AG09309 (cell line): ENCODE data around the gene PTPRT.

Source experiments
- DNase-seq: peaks from one replicate; pipeline ENCODE4 v3.0.0-alpha.2; 2010; ENCODE audit warnings: low read depth
- H3K4me3 ChIP-seq: 2 replicates; pipeline ENCODE4 v1.5.1; 2011; ENCODE audit warnings: mild to moderate bottlenecking, low read depth, low read length, moderate library complexity; ENCODE audit not compliant: control insufficient read depth
- TF ChIP-seq, protein P1 (sequence below): IDR thresholded peaks from 2 replicates; pipeline ENCODE4 v1.5.1; 2011; ENCODE audit warnings: mild to moderate bottlenecking, low read depth, low read length, inconsistent platforms; ENCODE audit not compliant: insufficient read depth, control insufficient read depth; ENCODE audit errors: missing control alignments

The PTPRT gene

GRCh38 chr20:43003318-43003944 lies 186.3 kb downstream of the PTPRT start:
- TF ChIP-seq, protein P1, sequence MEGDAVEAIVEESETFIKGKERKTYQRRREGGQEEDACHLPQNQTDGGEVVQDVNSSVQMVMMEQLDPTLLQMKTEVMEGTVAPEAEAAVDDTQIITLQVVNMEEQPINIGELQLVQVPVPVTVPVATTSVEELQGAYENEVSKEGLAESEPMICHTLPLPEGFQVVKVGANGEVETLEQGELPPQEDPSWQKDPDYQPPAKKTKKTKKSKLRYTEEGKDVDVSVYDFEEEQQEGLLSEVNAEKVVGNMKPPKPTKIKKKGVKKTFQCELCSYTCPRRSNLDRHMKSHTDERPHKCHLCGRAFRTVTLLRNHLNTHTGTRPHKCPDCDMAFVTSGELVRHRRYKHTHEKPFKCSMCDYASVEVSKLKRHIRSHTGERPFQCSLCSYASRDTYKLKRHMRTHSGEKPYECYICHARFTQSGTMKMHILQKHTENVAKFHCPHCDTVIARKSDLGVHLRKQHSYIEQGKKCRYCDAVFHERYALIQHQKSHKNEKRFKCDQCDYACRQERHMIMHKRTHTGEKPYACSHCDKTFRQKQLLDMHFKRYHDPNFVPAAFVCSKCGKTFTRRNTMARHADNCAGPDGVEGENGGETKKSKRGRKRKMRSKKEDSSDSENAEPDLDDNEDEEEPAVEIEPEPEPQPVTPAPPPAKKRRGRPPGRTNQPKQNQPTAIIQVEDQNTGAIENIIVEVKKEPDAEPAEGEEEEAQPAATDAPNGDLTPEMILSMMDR = no peak
- no peak for DNase-seq
- H3K4me3 ChIP-seq = no peak overlapping the region

GRCh38 chr20:42996141-42996540 lies 193.6 kb downstream of the PTPRT start:
- TF ChIP-seq, protein P1 = no peak
- H3K4me3 ChIP-seq = no peak overlapping the region
- no peak for DNase-seq

DNA sequence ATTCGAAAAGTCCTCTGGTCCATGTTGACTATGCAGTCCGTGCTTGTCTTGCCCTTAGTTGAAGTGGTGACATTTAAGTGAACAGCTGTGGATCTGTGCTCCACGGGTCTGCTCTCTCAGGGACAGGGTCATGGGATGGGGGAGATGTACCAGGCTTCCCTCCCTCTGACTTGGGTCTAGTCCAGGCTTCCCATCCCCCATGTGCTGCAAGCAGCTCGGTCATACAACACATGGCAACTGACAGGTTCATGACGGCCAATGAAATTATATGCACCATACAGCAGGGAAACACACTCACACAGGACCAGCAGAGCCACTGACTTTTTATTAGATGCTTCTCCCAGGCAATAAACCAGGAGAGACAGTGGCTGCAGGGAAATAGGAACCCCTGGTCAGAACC lies 201.4 kb downstream of the PTPRT start:
- TF ChIP-seq, protein P1 = no peak
- no peak for DNase-seq
- no peak overlapping the region for H3K4me3 ChIP-seq

DNA sequence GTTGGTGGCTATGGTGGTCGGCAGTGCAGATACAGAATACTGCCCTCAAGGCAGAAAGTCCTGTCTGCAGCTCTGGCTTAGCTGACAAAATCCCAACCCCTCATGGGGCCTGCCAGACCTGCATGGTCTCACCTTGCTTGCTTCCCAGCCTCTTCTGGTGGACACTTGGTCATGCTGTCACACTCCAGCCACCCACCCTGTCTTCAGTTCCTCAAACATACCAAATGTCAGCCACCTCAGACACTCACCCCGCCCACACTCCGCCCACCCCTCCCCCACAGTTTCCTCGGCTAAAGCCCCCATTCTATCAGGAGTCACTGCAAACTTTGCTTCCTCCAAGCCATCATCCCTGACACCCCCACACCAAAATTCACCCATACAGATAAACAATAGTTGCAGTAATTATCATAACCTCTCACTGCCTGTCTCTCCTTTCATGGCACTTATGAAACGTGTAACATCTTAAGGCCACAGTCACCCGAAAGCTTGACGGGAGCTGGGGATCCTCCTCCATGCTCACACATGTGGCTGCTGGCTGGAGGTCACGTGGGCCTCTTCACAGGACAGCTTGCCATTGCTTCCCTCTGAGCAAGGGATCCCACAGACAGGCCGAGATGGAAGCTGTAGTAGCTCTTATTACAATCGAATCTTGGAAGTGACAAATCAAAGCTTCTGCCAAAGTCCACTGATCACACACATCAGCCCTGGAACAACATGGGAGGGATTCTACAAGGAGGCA lies 202.2 kb downstream of the PTPRT start:
- no peak overlapping the region for H3K4me3 ChIP-seq
- TF ChIP-seq, protein P1 = no peak
- DNase-seq = no peak

GRCh38 chr20:42986143-42986773 lies 203.4 kb downstream of the PTPRT start:
- TF ChIP-seq, protein P1 = no peak
- DNase-seq = no peak
- H3K4me3 ChIP-seq = no peak overlapping the region

- TF ChIP-seq, protein P1 = no peak
- H3K4me3 ChIP-seq = no peak overlapping the region
- DNase-seq = no peak
Measured at GRCh38 chr20:42985628-42986027, 204.1 kb downstream of the PTPRT start.
